H9 (cell line): ENCODE measurements around the gene PEA15. TPM values are rescaled to one million over a fixed set of nuclear protein-coding genes. Genes with fewer than 3 reads are reported as not detected.

ENCODE experiments used
- DNase-seq: peaks from one replicate; pipeline ENCODE4 v3.0.0-alpha.2; 2017
- H2AFZ ChIP-seq: one replicate; pipeline ENCODE4 v1.6.1; 2013; ENCODE audit warnings: mild to moderate bottlenecking, low read length, control low read depth, moderate library complexity
- H2AK5ac ChIP-seq: 2 replicates; pipeline ENCODE4 v1.6.1; 2013; ENCODE audit warnings: low read length, control low read depth, mixed read lengths; ENCODE audit not compliant: insufficient read length
- H2BK120ac ChIP-seq: one replicate; pipeline ENCODE4 v1.6.1; 2013; ENCODE audit warnings: low read depth, mild to moderate bottlenecking, low read length, control low read depth, inconsistent platforms; ENCODE audit not compliant: poor library complexity, severe bottlenecking
- H2BK12ac ChIP-seq: 2 replicates; pipeline ENCODE4 v1.6.1; 2013; ENCODE audit warnings: low read length, control low read depth, mixed read lengths, low read depth; ENCODE audit not compliant: insufficient read length
- H2BK15ac ChIP-seq: 2 replicates; pipeline ENCODE4 v1.6.1; 2013; ENCODE audit warnings: low read depth, low read length, control low read depth
- H2BK20ac ChIP-seq: one replicate; pipeline ENCODE4 v1.6.1; 2013; ENCODE audit warnings: low read depth, mild to moderate bottlenecking, low read length, control low read depth, inconsistent platforms; ENCODE audit not compliant: poor library complexity, severe bottlenecking
- H2BK5ac ChIP-seq: 2 replicates; pipeline ENCODE4 v1.6.1; 2013; ENCODE audit warnings: low read length, control low read depth, mixed read lengths; ENCODE audit not compliant: insufficient read length
- H3K14ac ChIP-seq: 2 replicates; pipeline ENCODE4 v1.6.1; 2013; ENCODE audit warnings: low read length, control low read depth; ENCODE audit not compliant: insufficient read depth
- H3K18ac ChIP-seq: 2 replicates; pipeline ENCODE4 v1.6.1; 2013; ENCODE audit warnings: low read depth, mild to moderate bottlenecking, mixed read lengths, low read length, control low read depth; ENCODE audit not compliant: insufficient read length
- H3K23ac ChIP-seq: 2 replicates; pipeline ENCODE4 v1.6.1; 2013; ENCODE audit warnings: low read length, control low read depth, mixed read lengths, low read depth; ENCODE audit not compliant: insufficient read length
- H3K23me2 ChIP-seq: 2 replicates; pipeline ENCODE4 v1.6.1; 2013; ENCODE audit warnings: low read depth, mild to moderate bottlenecking, mixed read lengths, low read length, control low read depth; ENCODE audit not compliant: insufficient read length, poor library complexity, severe bottlenecking
- H3K27ac ChIP-seq: 2 replicates; pipeline ENCODE4 v1.5.1; 2013; ENCODE audit warnings: low read length, control low read depth, mixed read lengths, low read depth; ENCODE audit not compliant: insufficient read length
- H3K27me3 ChIP-seq: 2 replicates; pipeline ENCODE4 v1.6.1; 2013; ENCODE audit warnings: low read length, control low read depth, inconsistent platforms; ENCODE audit not compliant: insufficient read depth
- H3K4ac ChIP-seq: 2 replicates; pipeline ENCODE4 v1.6.1; 2013; ENCODE audit warnings: low read depth, mild to moderate bottlenecking, control low read depth, inconsistent platforms, low read length, moderate library complexity
- H3K4me1 ChIP-seq: 2 replicates; pipeline ENCODE4 v1.6.1; 2013; ENCODE audit warnings: low read length, control low read depth, inconsistent platforms; ENCODE audit not compliant: insufficient read depth
- H3K4me2 ChIP-seq: 2 replicates; pipeline ENCODE4 v1.6.1; 2013; ENCODE audit warnings: low read length, control low read depth, mixed read lengths; ENCODE audit not compliant: insufficient read length, insufficient read depth
- H3K56ac ChIP-seq: 2 replicates; pipeline ENCODE4 v1.6.1; 2013; ENCODE audit warnings: low read depth, mild to moderate bottlenecking, mixed read lengths, low read length, control low read depth; ENCODE audit not compliant: insufficient read length
- H3K79me1 ChIP-seq: 2 replicates; pipeline ENCODE4 v1.6.1; 2013; ENCODE audit warnings: low read depth, mild to moderate bottlenecking, moderate library complexity, low read length, control low read depth, inconsistent platforms; ENCODE audit not compliant: insufficient read depth, poor library complexity, severe bottlenecking
- H3K79me2 ChIP-seq: 2 replicates; pipeline ENCODE4 v1.6.1; 2013; ENCODE audit warnings: low read length, control low read depth, inconsistent platforms; ENCODE audit not compliant: insufficient read depth
- H3K9ac ChIP-seq: 2 replicates; pipeline ENCODE4 v1.6.1; 2013; ENCODE audit warnings: low read length, control low read depth, mixed read lengths; ENCODE audit not compliant: insufficient read length; ENCODE audit errors: extremely low read depth
- H3K9me3 ChIP-seq: one replicate; pipeline ENCODE4 v1.6.1; 2013; ENCODE audit warnings: low read depth, low read length, inconsistent platforms; ENCODE audit not compliant: control insufficient read depth
- H3T11ph ChIP-seq: one replicate; pipeline ENCODE4 v1.6.1; 2013; ENCODE audit warnings: mild to moderate bottlenecking, low read length, control low read depth, inconsistent platforms
- H4K20me1 ChIP-seq: one replicate; pipeline ENCODE4 v1.6.1; 2013; ENCODE audit not compliant: control insufficient read depth, insufficient read length, insufficient read depth
- H4K5ac ChIP-seq: 2 replicates; pipeline ENCODE4 v1.6.1; 2013; ENCODE audit warnings: low read depth, mild to moderate bottlenecking, mixed read lengths, low read length, control low read depth; ENCODE audit not compliant: insufficient read length
- H4K8ac ChIP-seq: replicated peaks from 2 replicates; pipeline ENCODE4 v1.6.1; 2013; ENCODE audit warnings: low read length, control low read depth, mixed read lengths, low read depth; ENCODE audit not compliant: insufficient read length
- H4K91ac ChIP-seq: 2 replicates; pipeline ENCODE4 v1.6.1; 2013; ENCODE audit warnings: low read depth, mild to moderate bottlenecking, moderate library complexity, mixed read lengths, low read length, control low read depth; ENCODE audit not compliant: insufficient read length
- H3K27ac Mint-ChIP-seq, 3 experiments: 2 replicates in 2 of 3; 3 replicates in 1 of 3; pipeline ENCODE4 v1.8.0; 2020 to 2021; ENCODE audit warnings: mixed read lengths in 3 of 3, mild to moderate bottlenecking in 1 of 3, moderate library complexity in 1 of 3
- H3K27me3 Mint-ChIP-seq: 2 replicates; pipeline ENCODE4 v1.8.0; 2021; ENCODE audit warnings: low read depth, mild to moderate bottlenecking, moderate library complexity, mixed read lengths
- H3K36me3 Mint-ChIP-seq, 3 experiments: 2 replicates in 2 of 3; 3 replicates in 1 of 3; pipeline ENCODE4 v1.8.0; 2020 to 2021; ENCODE audit warnings: low read depth in 3 of 3, mixed read lengths in 3 of 3; ENCODE audit not compliant: insufficient read depth in 1 of 3
- H3K4me1 Mint-ChIP-seq, 2 experiments: 2 replicates each; pipeline ENCODE4 v1.8.0; 2020; ENCODE audit warnings: mixed read lengths in 2 of 2
- H3K4me3 Mint-ChIP-seq, 2 experiments: 2 replicates in 1 of 2; 3 replicates in 1 of 2; pipeline ENCODE4 v1.8.0; 2020 to 2021; ENCODE audit warnings: mild to moderate bottlenecking in 2 of 2, mixed read lengths in 2 of 2, moderate library complexity in 1 of 2
- H3K9me3 Mint-ChIP-seq, 2 experiments: 2 replicates in 1 of 2; 3 replicates in 1 of 2; pipeline ENCODE4 v1.8.0; 2020; ENCODE audit warnings: mild to moderate bottlenecking in 2 of 2, mixed read lengths in 2 of 2, moderate library complexity in 1 of 2
- WGBS: extraction: QIAGEN DNeasy Blood & Tissue Kit; methylation state at CpG from one replicate; pipeline ENCODE4 v1.1.7; 2013; ENCODE audit warnings: missing lambda C conversion rate, low lambda C conversion rate, mixed read lengths; ENCODE audit not compliant: insufficient read length; ENCODE audit errors: extremely low coverage; 5-methylcytosine and 5-hydroxymethylcytosine counted together
- total RNA-seq: library from RNA; stranded (reverse); gene quantifications from 2 replicates; pipeline ENCODE4 v1.2.1, GENCODE V29; 2021
- TF ChIP-seq, protein P1 (sequence below): fragments of 200-600 bp; sonication (generic); conservative IDR thresholded peaks from 3 replicates; pipeline ENCODE4 v1.8.0; 2021; ENCODE audit warnings: antibody characterized with exemption, mild to moderate bottlenecking

The PEA15 gene
- total RNA-seq, 1 experiment from 2014 or later: 82.1 TPM

- Histone ChIP-seq H3K79me2 (no peaks in the 10 kb centered on the region), H2BK12ac (no peak overlapping the region), H4K91ac (no peak overlapping the region), H3K4ac (no peak overlapping the region), H3K9me3 (no peaks in the 10 kb centered on the region), H3K9ac (no peak overlapping the region), H2AK5ac (no peak overlapping the region), H3K23ac (no peak overlapping the region), H3K27me3 (no peaks in the 10 kb centered on the region), H2BK120ac (no peak overlapping the region), H4K20me1 (no peaks in the 10 kb centered on the region), H2BK5ac (no peak overlapping the region), H4K8ac (no peak overlapping the region), H2BK15ac (no peak overlapping the region), H4K5ac (no peak overlapping the region), H3K4me2 (peak overlapping the region; percentile 57), H3K14ac (no peak overlapping the region), H3K4me1 (peaks cover 26% of the 10 kb centered on the region), H3K79me1 (no peaks in the 10 kb centered on the region), H3K27ac (peak overlapping the region; percentile 80), H2AFZ (no peak overlapping the region), H3T11ph (no peak overlapping the region), H3K23me2 (no peaks in the 10 kb centered on the region), H3K56ac (no peak overlapping the region), H3K18ac (no peak overlapping the region), H2BK20ac (no peak overlapping the region)
- H3K4me1 Mint-ChIP-seq: peaks cover 53 to 60% of the 10 kb centered on the region in 2 experiments
- peak overlapping the region; percentile 37 to 52 for H3K4me3 Mint-ChIP-seq
- TF ChIP-seq, protein P1, sequence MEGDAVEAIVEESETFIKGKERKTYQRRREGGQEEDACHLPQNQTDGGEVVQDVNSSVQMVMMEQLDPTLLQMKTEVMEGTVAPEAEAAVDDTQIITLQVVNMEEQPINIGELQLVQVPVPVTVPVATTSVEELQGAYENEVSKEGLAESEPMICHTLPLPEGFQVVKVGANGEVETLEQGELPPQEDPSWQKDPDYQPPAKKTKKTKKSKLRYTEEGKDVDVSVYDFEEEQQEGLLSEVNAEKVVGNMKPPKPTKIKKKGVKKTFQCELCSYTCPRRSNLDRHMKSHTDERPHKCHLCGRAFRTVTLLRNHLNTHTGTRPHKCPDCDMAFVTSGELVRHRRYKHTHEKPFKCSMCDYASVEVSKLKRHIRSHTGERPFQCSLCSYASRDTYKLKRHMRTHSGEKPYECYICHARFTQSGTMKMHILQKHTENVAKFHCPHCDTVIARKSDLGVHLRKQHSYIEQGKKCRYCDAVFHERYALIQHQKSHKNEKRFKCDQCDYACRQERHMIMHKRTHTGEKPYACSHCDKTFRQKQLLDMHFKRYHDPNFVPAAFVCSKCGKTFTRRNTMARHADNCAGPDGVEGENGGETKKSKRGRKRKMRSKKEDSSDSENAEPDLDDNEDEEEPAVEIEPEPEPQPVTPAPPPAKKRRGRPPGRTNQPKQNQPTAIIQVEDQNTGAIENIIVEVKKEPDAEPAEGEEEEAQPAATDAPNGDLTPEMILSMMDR: peak; percentile 53; the same call in 2 of the 3 replicates
- no CpG with 5 or more reads among the region's 13 CpGs for WGBS
- peaks cover 0 to 3% (median 0%) of the 10 kb centered on the region in 3 experiments; a peak in 1 of 7 replicates for H3K36me3 Mint-ChIP-seq
- peak; percentile 86 for DNase-seq
- H3K27me3 Mint-ChIP-seq: peaks cover 62% of the 10 kb centered on the region
- H3K9me3 Mint-ChIP-seq: no peaks in the 10 kb centered on the region; a peak in 1 of 5 replicates
- peak overlapping the region; percentile 69 to 98 (median 94) for H3K27ac Mint-ChIP-seq
These were observed 36.4 kb upstream of the PEA15 start for GRCh38 chr1:160168609-160169369.
